Subcutaneous abdominal adipose tissue (tissue), 5 donors: ENCODE results near the gene LRPPRC.
"Not testable (repeated sequence)": the region's sequence is repeated elsewhere in the genome, so short reads cannot be mapped to it uniquely, and the experiment has no call there.

ENCODE experiments used
- H3K27ac ChIP-seq: one replicate; pipeline ENCODE4 v1.7.0; 2013; ENCODE audit warnings: low read depth, mild to moderate bottlenecking, inconsistent platforms, low read length, moderate library complexity
- H3K27me3 ChIP-seq, 5 donors: one replicate each; pipeline ENCODE4 v1.7.0; 2013; ENCODE audit warnings: low read length in 5 of 5, inconsistent platforms in 1 of 5; ENCODE audit not compliant: control insufficient read depth in 5 of 5, insufficient read depth in 4 of 5
- H3K36me3 ChIP-seq, 5 donors: one replicate each; pipeline ENCODE4 v1.7.0; 2013; ENCODE audit warnings: low read length in 5 of 5; ENCODE audit not compliant: control insufficient read depth in 5 of 5, insufficient read depth in 5 of 5
- H3K4me1 ChIP-seq, 5 donors: one replicate each; pipeline ENCODE4 v1.7.0; 2013; ENCODE audit warnings: low read length in 5 of 5, mild to moderate bottlenecking in 3 of 5, moderate library complexity in 1 of 5; ENCODE audit not compliant: control insufficient read depth in 5 of 5, insufficient read depth in 5 of 5
- H3K4me3 ChIP-seq, 5 donors: one replicate each; pipeline ENCODE4 v1.7.0; 2013; ENCODE audit warnings: low read length in 5 of 5, low read depth in 1 of 5
- H3K9ac ChIP-seq, 5 donors: one replicate each; pipeline ENCODE4 v1.7.0; 2013; ENCODE audit warnings: low read length in 5 of 5, mild to moderate bottlenecking in 4 of 5, moderate library complexity in 3 of 5
- H3K9me3 ChIP-seq, 5 donors: one replicate each; pipeline ENCODE4 v1.7.0; 2013; ENCODE audit warnings: low read length in 5 of 5; ENCODE audit not compliant: control insufficient read depth in 5 of 5
- donor health status: healthy.
- donor health status: healthy.
- donor health status: healthy.
- donor health status: healthy.
- donor health status: healthy.

LRPPRC gene

DNA sequence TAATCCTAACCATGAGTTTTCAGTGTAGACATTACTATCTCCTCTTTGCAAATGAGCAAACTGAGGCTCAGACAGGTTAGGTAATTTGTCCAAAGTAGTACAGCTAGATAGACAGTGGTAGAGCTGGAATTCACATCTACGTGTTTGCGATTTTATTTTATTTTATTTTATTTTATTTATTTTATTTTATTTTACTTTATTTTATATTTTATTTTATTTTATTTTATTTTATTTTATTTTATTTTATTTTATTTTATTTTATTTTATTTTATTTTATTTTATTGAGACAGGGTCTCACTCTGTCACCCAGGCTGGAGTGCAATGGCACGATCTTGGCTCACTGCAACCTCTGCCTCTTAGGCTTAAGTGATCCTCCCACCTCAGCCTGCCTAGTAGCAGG is 17.4 kb upstream of the LRPPRC start:
- not testable (repeated sequence) for H3K27me3 ChIP-seq, H3K4me3 ChIP-seq, H3K27ac ChIP-seq, H3K9me3 ChIP-seq, H3K4me1 ChIP-seq, H3K9ac ChIP-seq, H3K36me3 ChIP-seq

DNA sequence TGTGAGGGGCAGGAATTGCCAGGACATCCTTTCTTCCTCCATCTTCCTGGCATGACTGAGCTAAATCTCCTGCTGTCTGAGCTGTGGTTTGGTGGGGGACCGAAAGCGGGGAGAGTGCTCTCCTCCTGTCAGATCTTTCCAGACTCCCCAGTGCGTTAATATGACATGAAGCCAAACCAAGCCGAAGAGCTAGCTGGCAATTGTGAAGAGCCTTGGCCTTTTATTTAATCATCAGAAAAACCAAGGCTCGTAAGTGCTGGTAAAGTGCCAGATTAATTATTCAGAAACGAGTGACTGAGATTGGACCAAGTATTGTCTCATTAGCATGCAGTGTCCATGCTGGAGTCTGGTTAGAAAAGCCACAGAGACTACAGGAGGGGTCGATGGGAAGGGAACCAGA is 14.5 kb upstream of the LRPPRC start:
- peaks cover 0 to 1% (median 0%) of the 10 kb centered on the region in 5 donors for H3K4me1 ChIP-seq
- no peak overlapping the region for H3K4me3 ChIP-seq
- H3K9ac ChIP-seq = no peak overlapping the region
- H3K27me3 ChIP-seq = no peaks in the 10 kb centered on the region
- no peak overlapping the region for H3K27ac ChIP-seq
- H3K9me3 ChIP-seq = no peaks in the 10 kb centered on the region
- H3K36me3 ChIP-seq = no peaks in the 10 kb centered on the region

DNA sequence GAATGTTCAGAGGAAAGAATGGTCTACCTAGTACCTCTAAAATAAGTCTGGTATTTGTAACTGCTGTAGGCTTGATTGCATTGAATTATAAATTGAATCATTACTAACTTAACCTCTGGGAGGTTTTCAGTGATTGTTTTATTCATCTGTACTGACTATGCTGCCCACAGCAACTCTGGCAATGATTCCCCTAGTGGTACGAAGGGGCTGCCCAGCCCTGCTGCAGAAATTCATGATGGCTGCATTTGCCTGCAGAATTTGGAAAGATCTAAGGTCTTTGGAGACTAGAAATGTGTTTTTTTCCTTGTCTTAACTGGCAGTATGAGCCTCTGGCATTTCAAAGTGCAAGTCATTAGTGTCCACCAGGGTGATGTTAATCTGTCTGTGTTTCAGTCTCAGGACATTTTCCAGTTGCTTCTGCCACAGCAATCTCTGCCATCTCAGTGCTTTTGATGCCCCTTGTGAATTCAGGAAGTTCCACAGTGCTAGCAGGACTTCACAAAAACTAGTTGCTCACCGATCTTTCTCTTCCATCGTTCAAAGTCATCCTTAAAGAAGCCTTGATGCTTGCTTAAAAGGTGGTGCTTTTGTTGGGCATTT is 13.4 kb upstream of the LRPPRC start:
- no peak overlapping the region for H3K9ac ChIP-seq
- no peak overlapping the region for H3K27ac ChIP-seq
- no peaks in the 10 kb centered on the region for H3K9me3 ChIP-seq
- no peak overlapping the region for H3K4me3 ChIP-seq
- H3K4me1 ChIP-seq = peaks cover 0 to 8% (median 0%) of the 10 kb centered on the region in 5 donors
- no peaks in the 10 kb centered on the region for H3K27me3 ChIP-seq
- no peaks in the 10 kb centered on the region for H3K36me3 ChIP-seq

DNA sequence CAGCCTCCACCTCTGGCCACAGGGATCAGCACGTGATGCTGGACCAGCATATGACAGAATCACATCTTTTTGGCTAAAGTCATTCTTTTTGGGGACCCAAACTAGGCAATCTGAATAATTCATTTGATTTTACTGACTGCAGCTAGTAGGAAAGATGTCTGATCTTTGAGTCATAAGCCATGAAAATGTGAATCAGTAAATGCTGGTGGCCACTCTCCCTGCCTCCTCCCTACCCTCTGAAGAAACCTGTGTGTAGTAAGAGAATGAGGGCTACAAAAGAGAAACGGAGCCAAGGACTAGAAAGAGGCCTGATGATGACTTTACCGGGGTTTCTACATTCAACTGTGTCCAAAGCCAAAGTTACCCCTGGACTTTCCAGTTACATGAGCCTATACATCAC is 10.1 kb upstream of the LRPPRC start:
- no peaks in the 10 kb centered on the region for H3K27me3 ChIP-seq
- no peak overlapping the region for H3K27ac ChIP-seq
- H3K36me3 ChIP-seq = no peaks in the 10 kb centered on the region
- no peak overlapping the region for H3K4me3 ChIP-seq
- no peak overlapping the region for H3K9ac ChIP-seq
- H3K4me1 ChIP-seq = peaks cover 0 to 8% (median 0%) of the 10 kb centered on the region in 5 donors
- no peaks in the 10 kb centered on the region for H3K9me3 ChIP-seq

DNA sequence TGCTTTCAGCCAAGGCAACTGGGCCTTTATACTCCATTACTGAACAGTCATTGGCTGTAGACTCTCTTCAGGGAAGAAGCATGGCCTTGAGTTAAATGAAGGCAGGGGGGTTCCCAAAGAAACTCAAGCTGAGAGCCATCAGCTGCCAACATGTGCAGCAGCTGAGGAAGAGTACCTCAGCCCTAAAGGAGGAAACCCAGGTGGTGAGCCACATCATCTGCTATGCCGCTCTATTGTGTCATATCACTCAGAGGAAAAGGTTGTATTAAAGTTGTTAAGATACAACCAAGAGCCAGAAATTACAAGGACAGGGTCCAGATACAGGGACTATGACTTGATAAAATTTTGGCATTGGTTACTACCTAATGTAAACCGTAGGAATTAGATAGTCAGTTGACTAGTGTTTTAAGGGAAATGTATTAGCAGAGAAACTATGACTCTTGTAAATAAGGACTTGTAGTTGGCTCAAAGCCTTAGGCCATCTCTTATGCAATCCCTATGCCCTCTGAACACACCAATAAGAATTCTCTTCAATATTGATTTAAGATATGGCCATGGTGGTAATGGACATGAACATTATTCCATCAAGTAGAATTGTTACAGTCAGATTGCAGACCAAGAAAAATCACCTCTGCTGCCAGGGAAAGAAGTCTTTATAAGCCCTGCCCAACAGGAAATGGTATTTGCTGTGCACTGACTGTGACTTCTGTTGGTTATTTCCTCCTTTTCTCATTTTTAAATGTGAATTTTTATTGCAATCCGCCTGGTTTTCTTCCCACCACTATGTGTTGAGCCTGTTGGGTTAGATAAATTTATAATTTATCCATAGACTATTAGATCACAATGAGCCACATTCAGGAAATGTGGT is 9.2 kb upstream of the LRPPRC start:
- Histone ChIP-seq H3K4me3 (no peak overlapping the region), H3K4me1 (peaks cover 0 to 8% (median 0%) of the 10 kb centered on the region in 5 donors), H3K9ac (no peak overlapping the region), H3K27me3 (no peaks in the 10 kb centered on the region), H3K36me3 (no peaks in the 10 kb centered on the region), H3K27ac (no peak overlapping the region), H3K9me3 (no peaks in the 10 kb centered on the region)

DNA sequence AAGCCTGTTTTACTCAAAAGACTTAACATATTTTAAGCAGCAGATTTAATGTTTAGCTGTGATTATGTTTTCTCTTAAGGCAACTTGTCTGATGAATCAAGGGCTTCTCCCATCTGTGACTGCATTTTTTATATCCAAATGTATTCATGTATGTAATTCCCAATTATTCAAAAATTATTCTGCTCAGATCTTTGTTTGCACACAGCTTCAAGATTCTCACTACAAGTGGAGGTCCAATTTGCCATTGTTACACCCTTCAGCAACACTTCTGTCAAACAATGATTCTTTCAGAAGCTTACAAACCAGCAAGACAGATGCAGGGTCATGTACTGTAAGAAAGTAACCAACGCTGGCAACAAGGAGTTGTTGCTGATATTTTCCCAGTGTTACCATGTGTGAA is 5.9 kb upstream of the LRPPRC start:
- Histone ChIP-seq H3K36me3 (no peaks in the 10 kb centered on the region), H3K4me1 (peaks cover 0 to 10% (median 2%) of the 10 kb centered on the region in 5 donors), H3K27ac (no peak overlapping the region), H3K4me3 (no peak overlapping the region), H3K9ac (no peak overlapping the region), H3K27me3 (no peaks in the 10 kb centered on the region), H3K9me3 (no peaks in the 10 kb centered on the region)

DNA sequence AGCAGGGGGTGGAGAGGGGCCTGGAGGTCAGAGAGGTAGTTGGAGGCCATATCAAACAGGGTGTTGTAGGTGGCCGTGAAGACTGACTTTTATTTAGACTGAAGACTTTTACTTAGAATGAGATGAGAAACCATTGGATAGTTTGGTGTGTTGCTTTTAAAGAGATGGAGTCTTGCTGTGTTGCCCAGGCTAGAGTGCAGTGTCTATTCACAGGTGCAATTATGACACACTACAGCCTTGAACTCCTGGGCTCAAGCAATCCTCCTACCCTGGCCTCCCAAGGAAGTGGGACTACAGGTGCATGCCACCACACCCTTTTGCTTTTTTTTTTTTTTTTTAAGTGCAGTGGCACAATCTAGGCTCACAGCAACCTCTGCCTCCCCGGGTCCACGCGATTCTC is 2.5 kb upstream of the LRPPRC start:
- Histone ChIP-seq H3K9ac (no peak overlapping the region), H3K27ac (no peak overlapping the region), H3K36me3 (no peaks in the 10 kb centered on the region), H3K4me3 (no peak overlapping the region), H3K27me3 (no peaks in the 10 kb centered on the region), H3K4me1 (peaks cover 12 to 27% (median 23%) of the 10 kb centered on the region in 5 donors), H3K9me3 (no peaks in the 10 kb centered on the region)

DNA sequence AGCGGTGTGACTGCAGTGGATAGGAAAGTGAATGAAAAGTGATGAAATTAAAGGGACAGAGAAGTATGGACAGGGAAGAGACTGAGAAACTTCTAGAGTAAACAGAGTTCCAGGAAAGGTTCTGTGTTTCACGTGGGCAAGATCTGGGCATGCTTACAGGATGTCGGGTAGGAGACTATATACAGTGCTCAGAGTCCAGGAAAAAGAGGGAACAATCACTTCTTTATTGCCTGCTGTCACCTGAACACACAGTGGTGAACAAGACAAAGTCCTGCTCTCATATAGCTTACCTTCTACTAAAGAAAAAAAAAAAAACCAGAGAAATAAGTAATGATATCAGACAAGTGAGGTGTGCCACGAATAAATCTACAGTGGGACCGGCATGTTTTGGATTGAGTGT is 2.4 kb downstream of the LRPPRC start:
- Histone ChIP-seq H3K36me3 (peaks cover 12 to 16% (median 12%) of the 10 kb centered on the region in 5 donors), H3K9ac (no peak overlapping the region), H3K9me3 (no peaks in the 10 kb centered on the region), H3K27me3 (no peaks in the 10 kb centered on the region), H3K4me3 (no peak overlapping the region), H3K27ac (no peak overlapping the region), H3K4me1 (peaks cover 12 to 32% (median 23%) of the 10 kb centered on the region in 5 donors)

DNA sequence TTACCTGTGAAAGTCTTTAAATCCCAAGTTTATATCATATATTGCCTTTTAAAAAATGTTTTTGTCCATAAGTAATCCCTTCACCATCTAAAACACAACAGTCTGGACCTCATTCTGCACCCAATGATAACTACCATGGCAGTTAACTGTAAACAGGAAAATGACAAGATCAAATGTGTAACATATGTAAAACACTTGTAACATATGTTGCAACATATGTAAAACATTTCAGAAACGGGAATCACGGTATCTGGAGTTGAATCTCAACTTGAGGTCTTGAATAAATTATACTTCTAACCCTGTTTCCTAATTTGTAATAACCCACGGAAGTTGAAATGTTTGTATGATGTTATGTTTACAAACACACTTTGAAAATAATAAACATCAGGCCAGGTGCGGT is 6.2 kb downstream of the LRPPRC start:
- Histone ChIP-seq H3K27ac (no peak overlapping the region), H3K27me3 (no peaks in the 10 kb centered on the region), H3K4me3 (no peak overlapping the region), H3K9me3 (no peaks in the 10 kb centered on the region), H3K9ac (no peak overlapping the region), H3K36me3 (peaks cover 12 to 19% (median 12%) of the 10 kb centered on the region in 5 donors), H3K4me1 (peaks cover 3 to 18% (median 10%) of the 10 kb centered on the region in 5 donors)

DNA sequence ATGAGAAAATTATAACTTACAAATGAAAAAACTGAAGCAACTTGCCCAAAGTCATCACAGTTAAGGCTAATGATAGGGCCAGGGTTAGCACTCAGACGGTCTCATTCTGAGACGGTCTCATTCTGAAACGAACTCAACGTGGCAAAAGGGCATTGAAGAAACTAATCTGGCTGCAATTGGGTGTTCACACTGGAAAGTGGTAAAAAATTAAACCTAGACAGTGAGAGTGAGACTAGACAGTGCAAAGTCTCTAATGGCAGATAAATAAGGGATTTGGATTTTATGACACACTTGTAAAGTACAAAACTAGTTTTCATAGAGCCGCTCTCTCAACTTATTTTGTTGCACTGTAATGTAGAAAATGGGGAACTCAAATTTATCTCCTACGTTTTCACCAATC is 9.2 kb downstream of the LRPPRC start:
- peaks cover 3 to 14% (median 4%) of the 10 kb centered on the region in 5 donors for H3K36me3 ChIP-seq
- no peaks in the 10 kb centered on the region for H3K4me1 ChIP-seq
- no peak overlapping the region for H3K4me3 ChIP-seq
- no peak overlapping the region for H3K9ac ChIP-seq
- no peaks in the 10 kb centered on the region for H3K9me3 ChIP-seq
- H3K27me3 ChIP-seq = no peaks in the 10 kb centered on the region
- no peak overlapping the region for H3K27ac ChIP-seq
